Right lobe of liver (tissue), 6 donors: ENCODE results near the gene ETF1. TPM values are rescaled to one million over a fixed set of nuclear protein-coding genes. Genes with fewer than 3 reads are reported as not detected.
"Not testable (repeated sequence)": the region's sequence is repeated elsewhere in the genome, so short reads cannot be mapped to it uniquely, and the experiment has no call there.

Experiments
- ATAC-seq, 4 donors: fragments of 200-7000 bp; cut with Tn5 transposase; one replicate each; pipeline ENCODE4 v1.9.1; 2020; ENCODE audit warnings: mild to moderate bottlenecking in 4 of 4, moderate library complexity in 4 of 4
- DNase-seq, 3 donors: peaks; one replicate each; pipeline ENCODE4 v3.0.0-alpha.2; 2020
- H3K27ac ChIP-seq, 3 donors: fragments of 200-600 bp; one replicate each; pipeline ENCODE4 v1.8.0; 2022
- H3K27me3 ChIP-seq, 2 donors: fragments of 200-600 bp; one replicate each; pipeline ENCODE4 v1.8.0; 2022
- H3K36me3 ChIP-seq, 4 donors: fragments of 200-600 bp; sonication (generic) in 1 of 4; one replicate each; pipeline versions ENCODE4 v1.5.1 to v1.8.0; 2017 to 2022; ENCODE audit warnings: control low read depth in 1 of 4
- H3K4me1 ChIP-seq, 4 donors: fragments of 200-600 bp; sonication (generic) in 1 of 4; one replicate each; pipeline versions ENCODE4 v1.5.1 to v1.8.0; 2017 to 2022; ENCODE audit warnings: control low read depth in 1 of 4
- H3K4me3 ChIP-seq, 3 donors: fragments of 200-600 bp; one replicate each; pipeline ENCODE4 v1.8.0; 2022
- H3K9me3 ChIP-seq, 4 donors: fragments of 200-600 bp; sonication (generic) in 1 of 4; one replicate each; pipeline versions ENCODE4 v1.5.1 to v1.8.0; 2017 to 2022; ENCODE audit warnings: control low read depth in 1 of 4
- POLR2A ChIP-seq: fragments of 450-650 bp; IDR thresholded peaks from one replicate; pipeline ENCODE4 v1.6.1; 2017; ENCODE audit warnings: antibody characterized with exemption, mild to moderate bottlenecking
- WGBS: methylation state at CpG from one replicate; pipeline ENCODE4 v1.1.6; 2018; ENCODE audit warnings: low coverage, low lambda C conversion rate; ENCODE audit not compliant: insufficient coverage; ENCODE audit errors: missing lambda C conversion rate; 5-methylcytosine and 5-hydroxymethylcytosine counted together
- intact Hi-C, 2 donors: fragments of 100-400 bp; cut with DNase I; formaldehyde crosslinking; loops; one replicate each; pipeline versions ENCODE4 v1.11.2 to v1.14.1; 2022
- total RNA-seq, 6 experiments: library from RNA; depleted of rRNA in 2 of 6; stranded (reverse); fragments of >200 nt in 2 of 6; fragmentation: NEBNext Ultra II Directional in 3 of 6; extraction: Animal tissue kit (Norgen Biotek cat#: 25700) in 3 of 6; gene quantifications; one replicate each; pipeline versions ENCODE4 v1.1.0 to v1.2.4, GENCODE V29; 2016 to 2023
- TF ChIP-seq, protein P1 (sequence below), 4 donors: fragments of 200-600 bp in 3 of 4; fragments of 450-650 bp in 1 of 4; IDR thresholded peaks; one replicate each; pipeline versions ENCODE4 v1.5.1 to v1.8.0; 2016 to 2022; ENCODE audit warnings: antibody characterized with exemption in 4 of 4, mild to moderate bottlenecking in 2 of 4
- donor health status: DM: no; HTN: yes; CAD: no.
- donor health status: DM: no; HTN: no; CAD: no.
- donor health status: DM: no; HTN: no; CAD: no.
- donor health status: DM: no; HTN: yes; CAD: no.
- donor health status: DM: no; HTN: yes; CAD: no.

Gene ETF1
- total RNA-seq, 6 experiments from 2014 or later, result 29.5 to 52.1 (median 39.4) TPM

DNA sequence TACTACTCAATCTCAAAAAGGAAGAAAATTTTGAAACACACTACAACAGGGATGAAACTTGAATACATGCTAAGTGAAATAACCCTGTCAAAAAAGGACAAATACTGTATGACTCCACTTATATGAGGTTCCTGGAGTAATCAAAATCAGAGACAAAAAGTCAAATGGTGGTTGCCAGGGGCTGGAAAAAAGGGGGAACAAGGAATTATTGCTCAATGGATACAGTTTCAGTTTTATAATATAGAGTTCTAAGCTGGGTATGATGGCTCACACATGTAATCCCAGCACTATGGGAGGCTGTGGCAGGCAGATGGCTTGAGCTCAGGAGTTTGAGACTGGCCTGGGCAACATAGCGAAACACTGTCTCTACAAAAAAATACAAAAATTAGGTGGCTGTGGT, 29.0 kb downstream of the ETF1 start:
- Histone ChIP-seq H3K4me1 (peaks cover 0 to 6% (median 0%) of the 10 kb centered on the region in 4 donors), H3K27ac (no peak overlapping the region), H3K27me3 (no peaks in the 10 kb centered on the region), H3K36me3 (peaks cover 20 to 79% (median 27%) of the 10 kb centered on the region in 4 donors), H3K9me3 (no peaks in the 10 kb centered on the region), H3K4me3 (no peak overlapping the region)
- intact Hi-C loops, result no loop called here
- ATAC-seq (no peak), DNase-seq (no peak)
- no CpG with 5 or more reads among the region's 1 CpG for WGBS
- TF ChIP-seq, protein P1, sequence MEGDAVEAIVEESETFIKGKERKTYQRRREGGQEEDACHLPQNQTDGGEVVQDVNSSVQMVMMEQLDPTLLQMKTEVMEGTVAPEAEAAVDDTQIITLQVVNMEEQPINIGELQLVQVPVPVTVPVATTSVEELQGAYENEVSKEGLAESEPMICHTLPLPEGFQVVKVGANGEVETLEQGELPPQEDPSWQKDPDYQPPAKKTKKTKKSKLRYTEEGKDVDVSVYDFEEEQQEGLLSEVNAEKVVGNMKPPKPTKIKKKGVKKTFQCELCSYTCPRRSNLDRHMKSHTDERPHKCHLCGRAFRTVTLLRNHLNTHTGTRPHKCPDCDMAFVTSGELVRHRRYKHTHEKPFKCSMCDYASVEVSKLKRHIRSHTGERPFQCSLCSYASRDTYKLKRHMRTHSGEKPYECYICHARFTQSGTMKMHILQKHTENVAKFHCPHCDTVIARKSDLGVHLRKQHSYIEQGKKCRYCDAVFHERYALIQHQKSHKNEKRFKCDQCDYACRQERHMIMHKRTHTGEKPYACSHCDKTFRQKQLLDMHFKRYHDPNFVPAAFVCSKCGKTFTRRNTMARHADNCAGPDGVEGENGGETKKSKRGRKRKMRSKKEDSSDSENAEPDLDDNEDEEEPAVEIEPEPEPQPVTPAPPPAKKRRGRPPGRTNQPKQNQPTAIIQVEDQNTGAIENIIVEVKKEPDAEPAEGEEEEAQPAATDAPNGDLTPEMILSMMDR (IDR thresholded peaks at IDR 0.05), result no peak
- no peak for TF ChIP-seq POLR2A

GRCh38 chr5:138508958-138509357, 34.1 kb downstream of the ETF1 start:
- Histone ChIP-seq H3K27ac (peak overlapping the region in 1 of 3 donors; percentile 79), H3K4me1 (peaks cover 0 to 44% (median 16%) of the 10 kb centered on the region in 4 donors), H3K9me3 (no peaks in the 10 kb centered on the region), H3K36me3 (peaks cover 7 to 45% (median 12%) of the 10 kb centered on the region in 4 donors), H3K4me3 (no peak overlapping the region), H3K27me3 (no peaks in the 10 kb centered on the region)
- ATAC-seq (no peak), DNase-seq (no peak)
- TF ChIP-seq, protein P1 (IDR thresholded peaks at IDR 0.05), result no peak
- TF ChIP-seq POLR2A, result no peak
- WGBS, result 70% methylated on average over 3 of the region's 3 CpGs
- intact Hi-C loops, result no loop called here

DNA sequence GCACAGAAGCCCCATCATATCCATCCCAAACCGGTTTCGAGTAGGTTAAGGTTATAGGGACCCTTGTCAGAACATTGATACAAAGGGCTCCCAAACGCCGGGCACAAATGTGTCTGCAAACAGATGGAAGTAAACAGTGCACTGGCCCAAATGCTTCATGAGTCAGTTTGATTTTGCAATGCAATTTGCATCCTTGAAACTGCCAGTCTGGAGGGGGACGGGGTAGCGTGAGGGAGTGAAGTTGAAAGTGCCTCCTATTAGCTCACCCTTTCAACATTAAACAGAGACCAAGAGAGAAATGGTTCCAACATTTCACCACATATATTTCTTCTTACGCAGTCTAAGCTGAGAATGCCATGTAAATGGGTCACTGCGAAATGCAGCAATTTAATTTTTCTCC, 35.6 kb downstream of the ETF1 start:
- Histone ChIP-seq H3K27ac (peak overlapping the region; percentile 20 to 79 (median 60)), H3K4me1 (peaks cover 0 to 45% (median 17%) of the 10 kb centered on the region in 4 donors), H3K36me3 (peaks cover 3 to 32% (median 6%) of the 10 kb centered on the region in 4 donors)
- peak; percentile 79 to 83 (median 80) for ATAC-seq
- intact Hi-C loops, H3K27me3 ChIP-seq, H3K9me3 ChIP-seq, H3K4me3 ChIP-seq: not testable (repeated sequence)
- peak; percentile 56 to 81 (median 76) for DNase-seq
- WGBS, result 33% methylated on average over 8 of the region's 8 CpGs

GRCh38 chr5:138506370-138507306, 36.4 kb downstream of the ETF1 start:
- peak; percentile 53 to 72 (median 58) for ATAC-seq
- intact Hi-C loops, result no loop called here

More at GRCh38 chr5:138506370-138507306, 36.4 kb downstream of the ETF1 start:
- TF ChIP-seq, protein P1 (IDR thresholded peaks at IDR 0.05), result no peak
- TF ChIP-seq POLR2A, result peak; percentile 15
- peaks cover 0 to 25% (median 4%) of the 10 kb centered on the region in 4 donors for H3K36me3 ChIP-seq
- H3K27ac ChIP-seq, result peak overlapping the region in 2 of 3 donors; percentile 60 to 79
- peaks cover 0 to 45% (median 17%) of the 10 kb centered on the region in 4 donors for H3K4me1 ChIP-seq
- H3K4me3 ChIP-seq, result no peak overlapping the region
- H3K9me3 ChIP-seq, result no peaks in the 10 kb centered on the region
- WGBS, result 42% methylated on average over 10 of the region's 10 CpGs
- DNase-seq, result peak in 2 of 3 donors; percentile 62 to 64
- H3K27me3 ChIP-seq, result no peaks in the 10 kb centered on the region
